IPS-20b (cell line): ENCODE results near the gene IL37.

ENCODE experiments used
- H3K27ac ChIP-seq: one replicate; pipeline ENCODE4 v1.5.1; 2013; ENCODE audit warnings: low read length
- H3K27me3 ChIP-seq: 2 replicates; pipeline ENCODE4 v1.6.1; 2013; ENCODE audit warnings: mild to moderate bottlenecking, low read length, inconsistent platforms; ENCODE audit not compliant: insufficient read depth
- H3K36me3 ChIP-seq: 2 replicates; pipeline ENCODE4 v1.6.1; 2013; ENCODE audit warnings: low read depth, mild to moderate bottlenecking, inconsistent platforms, low read length, moderate library complexity; ENCODE audit not compliant: insufficient read depth
- H3K4me1 ChIP-seq: 2 replicates; pipeline ENCODE4 v1.6.1; 2013; ENCODE audit warnings: mild to moderate bottlenecking, control low read depth, inconsistent platforms, low read length, moderate library complexity; ENCODE audit not compliant: insufficient read depth
- H3K4me3 ChIP-seq: 2 replicates; pipeline ENCODE4 v1.5.1; 2013; ENCODE audit warnings: mild to moderate bottlenecking, low read length, inconsistent platforms
- H3K9ac ChIP-seq: 2 replicates; pipeline ENCODE4 v1.6.1; 2013; ENCODE audit warnings: low read depth, mild to moderate bottlenecking, inconsistent platforms, low read length, moderate library complexity
- H3K9me3 ChIP-seq: 2 replicates; pipeline ENCODE4 v1.6.1; 2013; ENCODE audit warnings: mild to moderate bottlenecking, low read depth, low read length, inconsistent platforms; ENCODE audit not compliant: insufficient read depth

IL37 gene

GRCh38 chr2:112880091-112880531 lies 30.9 kb upstream of the IL37 start:
- no peak overlapping the region for H3K27ac ChIP-seq
- H3K4me1 ChIP-seq = peaks cover 7% of the 10 kb centered on the region
- no peaks in the 10 kb centered on the region for H3K9me3 ChIP-seq
- H3K4me3 ChIP-seq = no peak overlapping the region
- H3K9ac ChIP-seq = no peak overlapping the region
- no peaks in the 10 kb centered on the region for H3K27me3 ChIP-seq
- H3K36me3 ChIP-seq = no peaks in the 10 kb centered on the region

- H3K9ac ChIP-seq = no peak overlapping the region
- H3K9me3 ChIP-seq = no peaks in the 10 kb centered on the region
- H3K27ac ChIP-seq = no peak overlapping the region
- H3K4me1 ChIP-seq = peaks cover 7% of the 10 kb centered on the region
- H3K27me3 ChIP-seq = no peaks in the 10 kb centered on the region
- no peaks in the 10 kb centered on the region for H3K36me3 ChIP-seq
- no peak overlapping the region for H3K4me3 ChIP-seq
Measured at GRCh38 chr2:112880696-112881095, 30.3 kb upstream of the IL37 start.

GRCh38 chr2:112881217-112881985 lies 29.6 kb upstream of the IL37 start:
- Histone ChIP-seq H3K9me3 (no peaks in the 10 kb centered on the region), H3K27ac (no peak overlapping the region), H3K36me3 (no peaks in the 10 kb centered on the region), H3K4me3 (no peak overlapping the region), H3K9ac (no peak overlapping the region), H3K27me3 (no peaks in the 10 kb centered on the region), H3K4me1 (peaks cover 7% of the 10 kb centered on the region)

GRCh38 chr2:112883669-112884068 lies 27.3 kb upstream of the IL37 start:
- Histone ChIP-seq H3K4me1 (peaks cover 7% of the 10 kb centered on the region), H3K27me3 (no peaks in the 10 kb centered on the region), H3K9me3 (no peaks in the 10 kb centered on the region), H3K4me3 (no peak overlapping the region), H3K36me3 (no peaks in the 10 kb centered on the region), H3K9ac (no peak overlapping the region), H3K27ac (no peak overlapping the region)

- H3K9ac ChIP-seq = no peak overlapping the region
- no peaks in the 10 kb centered on the region for H3K36me3 ChIP-seq
- H3K4me3 ChIP-seq = no peak overlapping the region
- H3K27ac ChIP-seq = no peak overlapping the region
- peaks cover 7% of the 10 kb centered on the region for H3K4me1 ChIP-seq
- no peaks in the 10 kb centered on the region for H3K9me3 ChIP-seq
- H3K27me3 ChIP-seq = no peaks in the 10 kb centered on the region
Measured at GRCh38 chr2:112884869-112885505, 26.0 kb upstream of the IL37 start.

- no peak overlapping the region for H3K9ac ChIP-seq
- H3K36me3 ChIP-seq = no peaks in the 10 kb centered on the region
- no peaks in the 10 kb centered on the region for H3K9me3 ChIP-seq
- peaks cover 7% of the 10 kb centered on the region for H3K4me1 ChIP-seq
- no peak overlapping the region for H3K27ac ChIP-seq
- no peak overlapping the region for H3K4me3 ChIP-seq
- H3K27me3 ChIP-seq = no peaks in the 10 kb centered on the region
Measured at GRCh38 chr2:112885506-112885902, 25.5 kb upstream of the IL37 start.

- no peak overlapping the region for H3K27ac ChIP-seq
- no peaks in the 10 kb centered on the region for H3K36me3 ChIP-seq
- H3K4me3 ChIP-seq = no peak overlapping the region
- H3K9me3 ChIP-seq = no peaks in the 10 kb centered on the region
- H3K4me1 ChIP-seq = peaks cover 6% of the 10 kb centered on the region
- no peak overlapping the region for H3K9ac ChIP-seq
- H3K27me3 ChIP-seq = no peaks in the 10 kb centered on the region
Measured at GRCh38 chr2:112886291-112886690, 24.7 kb upstream of the IL37 start.

- H3K4me3 ChIP-seq = no peak overlapping the region
- no peaks in the 10 kb centered on the region for H3K36me3 ChIP-seq
- no peaks in the 10 kb centered on the region for H3K9me3 ChIP-seq
- no peak overlapping the region for H3K27ac ChIP-seq
- no peaks in the 10 kb centered on the region for H3K27me3 ChIP-seq
- H3K4me1 ChIP-seq = peaks cover 4% of the 10 kb centered on the region; the same call in 1 of the 2 replicates
- no peak overlapping the region for H3K9ac ChIP-seq
Measured at GRCh38 chr2:112887964-112888749, 22.8 kb upstream of the IL37 start.

GRCh38 chr2:112889976-112890375 lies 21.0 kb upstream of the IL37 start:
- H3K27me3 ChIP-seq = no peaks in the 10 kb centered on the region
- no peaks in the 10 kb centered on the region for H3K9me3 ChIP-seq
- no peak overlapping the region for H3K4me3 ChIP-seq
- no peaks in the 10 kb centered on the region for H3K36me3 ChIP-seq
- H3K27ac ChIP-seq = no peak overlapping the region
- no peak overlapping the region for H3K9ac ChIP-seq
- H3K4me1 ChIP-seq = no peaks in the 10 kb centered on the region

- Histone ChIP-seq H3K4me3 (no peak overlapping the region), H3K9ac (no peak overlapping the region), H3K27me3 (no peaks in the 10 kb centered on the region), H3K36me3 (no peaks in the 10 kb centered on the region), H3K4me1 (no peaks in the 10 kb centered on the region), H3K27ac (no peak overlapping the region), H3K9me3 (no peaks in the 10 kb centered on the region)
Measured at GRCh38 chr2:112891385-112891831, 19.6 kb upstream of the IL37 start.

- no peak overlapping the region for H3K9ac ChIP-seq
- no peaks in the 10 kb centered on the region for H3K9me3 ChIP-seq
- no peak overlapping the region for H3K4me3 ChIP-seq
- no peaks in the 10 kb centered on the region for H3K27me3 ChIP-seq
- no peaks in the 10 kb centered on the region for H3K36me3 ChIP-seq
- H3K4me1 ChIP-seq = no peaks in the 10 kb centered on the region
- no peak overlapping the region for H3K27ac ChIP-seq
Measured at GRCh38 chr2:112893752-112894151, 17.2 kb upstream of the IL37 start.
